GM06990 (cell line): Measurements from ENCODE around the gene ST8SIA2.

Source experiments
- DNase-seq: peaks from one replicate; pipeline ENCODE4 v3.0.0-alpha.2; 2011; ENCODE audit not compliant: insufficient read length; ENCODE audit errors: extremely low read depth
- H3K27me3 ChIP-seq: replicated peaks from 2 replicates; pipeline ENCODE4 v1.6.0; 2011; ENCODE audit warnings: low read length; ENCODE audit not compliant: control insufficient read depth, insufficient read depth
- H3K36me3 ChIP-seq: 2 replicates; pipeline ENCODE4 v1.5.1; 2011; ENCODE audit warnings: low read length; ENCODE audit not compliant: control insufficient read depth, insufficient read depth
- H3K4me3 ChIP-seq: replicated peaks from 2 replicates; pipeline ENCODE4 v1.5.1; 2011; ENCODE audit warnings: low read depth, mild to moderate bottlenecking, control low read depth, low read length
- CTCF ChIP-seq: IDR thresholded peaks from 2 replicates; pipeline ENCODE4 v1.5.1; 2011; ENCODE audit warnings: low read length, control low read depth, mild to moderate bottlenecking, inconsistent platforms; ENCODE audit not compliant: insufficient read depth, poor library complexity, severe bottlenecking

The ST8SIA2 gene

GRCh38 chr15:92377083-92377789 lies 16.4 kb upstream of the ST8SIA2 start:
- Histone ChIP-seq H3K4me3 (no peak overlapping the region), H3K36me3 (no peaks in the 10 kb centered on the region), H3K27me3 (no peaks in the 10 kb centered on the region)
- DNase-seq, result no peak
- TF ChIP-seq CTCF, result no peak

- Histone ChIP-seq H3K4me3 (no peak overlapping the region), H3K36me3 (no peaks in the 10 kb centered on the region), H3K27me3 (no peaks in the 10 kb centered on the region; the same call in 1 of the 2 replicates)
- DNase-seq, result no peak
- peak; percentile 98 for TF ChIP-seq CTCF
Observed at GRCh38 chr15:92383519-92384324, 10.0 kb upstream of the ST8SIA2 start.

GRCh38 chr15:92384381-92384780 lies 9.3 kb upstream of the ST8SIA2 start:
- no peak for DNase-seq
- TF ChIP-seq CTCF, result no peak
- Histone ChIP-seq H3K4me3 (no peak overlapping the region), H3K36me3 (no peaks in the 10 kb centered on the region), H3K27me3 (no peaks in the 10 kb centered on the region; the same call in 1 of the 2 replicates)

GRCh38 chr15:92385096-92385495 lies 8.6 kb upstream of the ST8SIA2 start:
- Histone ChIP-seq H3K4me3 (no peak overlapping the region), H3K27me3 (peaks cover 1% of the 10 kb centered on the region), H3K36me3 (no peaks in the 10 kb centered on the region)
- DNase-seq, result no peak
- no peak for TF ChIP-seq CTCF

- TF ChIP-seq CTCF, result peak; percentile 70
- Histone ChIP-seq H3K36me3 (no peaks in the 10 kb centered on the region), H3K27me3 (peaks cover 8% of the 10 kb centered on the region), H3K4me3 (no peak overlapping the region)
- DNase-seq, result no peak
Observed at GRCh38 chr15:92391640-92392039, 2.0 kb upstream of the ST8SIA2 start.
